ENCODE results near the gene PTCD3. TPM values are rescaled to one million over a fixed set of nuclear protein-coding genes. Genes with fewer than 3 reads are reported as not detected.

PTCD3 gene
- polyA plus RNA-seq, 1 of the 3 experiments (the other 2 are of a cell fraction), result 44.5 TPM

DNA sequence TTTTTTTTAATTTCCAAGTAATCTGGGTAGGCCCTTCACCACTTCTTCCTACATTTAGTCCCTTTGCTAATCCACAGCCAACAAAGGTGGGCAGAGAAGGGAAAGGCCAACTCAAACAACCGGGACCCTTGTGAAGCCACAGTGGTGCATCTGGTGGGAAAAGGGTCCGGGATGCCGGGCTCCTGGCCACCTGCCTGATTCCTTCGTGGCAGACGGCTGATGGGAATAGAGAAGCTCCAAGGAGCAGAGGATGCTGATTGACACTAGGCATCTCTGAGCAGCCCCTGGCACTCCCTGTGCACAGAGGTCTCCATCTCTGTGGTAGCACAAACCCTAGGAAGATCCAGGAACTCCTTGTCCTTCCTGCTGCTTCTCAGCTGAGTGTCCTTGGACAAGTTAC lies 37.4 kb upstream of the PTCD3 start:
- H3K27me3 ChIP-seq (ENCODE audit: insufficient read depth), result no peaks in the 10 kb centered on the region
- peaks cover 4% of the 10 kb centered on the region for H3F3A ChIP-seq (replicated peaks; ENCODE audit: insufficient read depth)
- no peak overlapping the region for H3K4me3 ChIP-seq (ENCODE audit: low read depth in 2 of 2, low read length in 1 of 2)
- TF ChIP-seq, protein P1, sequence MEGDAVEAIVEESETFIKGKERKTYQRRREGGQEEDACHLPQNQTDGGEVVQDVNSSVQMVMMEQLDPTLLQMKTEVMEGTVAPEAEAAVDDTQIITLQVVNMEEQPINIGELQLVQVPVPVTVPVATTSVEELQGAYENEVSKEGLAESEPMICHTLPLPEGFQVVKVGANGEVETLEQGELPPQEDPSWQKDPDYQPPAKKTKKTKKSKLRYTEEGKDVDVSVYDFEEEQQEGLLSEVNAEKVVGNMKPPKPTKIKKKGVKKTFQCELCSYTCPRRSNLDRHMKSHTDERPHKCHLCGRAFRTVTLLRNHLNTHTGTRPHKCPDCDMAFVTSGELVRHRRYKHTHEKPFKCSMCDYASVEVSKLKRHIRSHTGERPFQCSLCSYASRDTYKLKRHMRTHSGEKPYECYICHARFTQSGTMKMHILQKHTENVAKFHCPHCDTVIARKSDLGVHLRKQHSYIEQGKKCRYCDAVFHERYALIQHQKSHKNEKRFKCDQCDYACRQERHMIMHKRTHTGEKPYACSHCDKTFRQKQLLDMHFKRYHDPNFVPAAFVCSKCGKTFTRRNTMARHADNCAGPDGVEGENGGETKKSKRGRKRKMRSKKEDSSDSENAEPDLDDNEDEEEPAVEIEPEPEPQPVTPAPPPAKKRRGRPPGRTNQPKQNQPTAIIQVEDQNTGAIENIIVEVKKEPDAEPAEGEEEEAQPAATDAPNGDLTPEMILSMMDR (IDR thresholded peaks at IDR 0.05), result no peak
- TF ChIP-seq GATA2 (CRISPR knock-in tag; IDR thresholded peaks at IDR 0.05) (no peak), GABPA (IDR thresholded peaks at IDR 0.05; ENCODE audit: low read depth) (no peak), ELF1 (IDR thresholded peaks at IDR 0.05) (no peak), EP300 (IDR thresholded peaks at IDR 0.05; ENCODE audit: borderline replicate concordance in 1 of 2, low read depth in 1 of 2, low read length in 1 of 2) (no peak), FOXJ3 (CRISPR knock-in tag; IDR thresholded peaks at IDR 0.05) (no peak), JUND (IDR thresholded peaks at IDR 0.05) (no peak), NRF1 (IDR thresholded peaks at IDR 0.05; ENCODE audit: low read depth, low read length) (no peak), MXI1 (IDR thresholded peaks at IDR 0.05; ENCODE audit: low read depth, low read length) (no peak), POLR2AphosphoS5 (IDR thresholded peaks at IDR 0.05; ENCODE audit: low read depth, low read length) (no peak)
- no peaks in the 10 kb centered on the region for H3K9me2 ChIP-seq
- POLR2A ChIA-PET, result no interaction called here
- H3K27ac ChIP-seq (ENCODE audit: low read depth in 2 of 2, low read length in 1 of 2), result no peak overlapping the region
- peaks cover 0 to 41% of the 10 kb centered on the region in 2 experiments; a peak in 2 of 4 replicates for H3K4me1 ChIP-seq (ENCODE audit: control insufficient read depth in 1 of 2, insufficient read depth in 2 of 2, low read depth in 1 of 2, low read length in 1 of 2)
- CTCF ChIA-PET, result interaction anchor here (1.1 to 6.3 kb wide), 4 partner anchors 11 to 255 kb away, joined by 3 to 39 read pairs (median 14); partner anchors contain the start of gene ST3GAL5
- DNase-seq, result no peak
- H3K4me2 ChIP-seq, result no peak overlapping the region
- no peaks in the 10 kb centered on the region; the same call in 1 of the 2 replicates for H3K9me3 ChIP-seq
- no peaks in the 10 kb centered on the region for H3K79me2 ChIP-seq (ENCODE audit: insufficient read depth)
- WGBS (ENCODE audit: low lambda C conversion rate), result 94% methylated on average over 5 of the region's 5 CpGs
- H2AFZ ChIP-seq (ENCODE audit: low read depth), result no peak overlapping the region
- H4K20me1 ChIP-seq (ENCODE audit: insufficient read depth), result no peaks in the 10 kb centered on the region
- H3K36me3 ChIP-seq (replicated peaks in 1 of 2; ENCODE audit: control insufficient read depth in 1 of 2, insufficient read depth in 2 of 2, low read length in 1 of 2), result peaks cover 52 to 72% of the 10 kb centered on the region in 2 experiments
- H3K9ac ChIP-seq, result no peak overlapping the region

DNA sequence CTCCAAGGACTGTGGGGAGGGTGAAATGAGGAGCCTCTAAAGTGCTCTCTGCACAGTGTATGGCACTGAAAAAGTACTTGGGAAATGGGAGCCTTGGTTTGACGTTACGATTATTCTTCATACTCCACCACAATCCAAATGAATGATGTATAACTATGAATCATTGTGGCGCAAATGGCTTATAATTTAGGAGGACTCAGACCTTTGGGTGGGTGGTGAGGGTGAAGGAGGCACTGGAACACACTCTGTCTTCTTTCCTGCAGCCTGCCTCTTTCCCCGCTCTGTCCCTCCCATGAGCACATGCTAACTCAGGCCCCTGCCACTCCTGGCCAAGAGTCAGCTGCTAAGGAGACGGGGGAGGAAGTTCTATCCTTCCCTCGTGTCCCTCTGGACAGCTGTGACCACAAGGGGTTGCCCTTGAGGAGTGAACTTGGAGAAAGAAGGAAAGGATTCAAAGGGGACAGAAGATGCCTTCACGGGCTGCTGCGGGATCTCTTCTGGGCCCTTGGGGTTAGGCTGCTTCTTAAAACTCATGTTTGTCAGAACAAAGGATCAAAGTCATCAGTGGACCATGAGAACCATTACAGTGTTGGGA lies 36.8 kb upstream of the PTCD3 start:
- Histone ChIP-seq H3K9ac (no peak overlapping the region), H3K79me2 (ENCODE audit: insufficient read depth) (no peaks in the 10 kb centered on the region), H3K4me3 (ENCODE audit: low read depth in 2 of 2, low read length in 1 of 2) (no peak overlapping the region), H3K4me1 (ENCODE audit: control insufficient read depth in 1 of 2, insufficient read depth in 2 of 2, low read depth in 1 of 2, low read length in 1 of 2) (peaks cover 0 to 41% of the 10 kb centered on the region in 2 experiments; a peak in 2 of 4 replicates), H3K27me3 (ENCODE audit: insufficient read depth) (no peaks in the 10 kb centered on the region), H3K27ac (ENCODE audit: low read depth in 2 of 2, low read length in 1 of 2) (no peak overlapping the region), H4K20me1 (ENCODE audit: insufficient read depth) (no peaks in the 10 kb centered on the region), H2AFZ (ENCODE audit: low read depth) (no peak overlapping the region), H3K4me2 (no peak overlapping the region), H3K9me2 (no peaks in the 10 kb centered on the region), H3K9me3 (no peaks in the 10 kb centered on the region), H3K36me3 (replicated peaks in 1 of 2; ENCODE audit: control insufficient read depth in 1 of 2, insufficient read depth in 2 of 2, low read length in 1 of 2) (peaks cover 51 to 67% of the 10 kb centered on the region in 2 experiments), H3F3A (replicated peaks; ENCODE audit: insufficient read depth) (peaks cover 4% of the 10 kb centered on the region)
- ChIA-PET CTCF (interaction anchor here (2.4 to 6.3 kb wide), 3 partner anchors 10 to 242 kb away, joined by 11 to 39 read pairs (median 17); partner anchors contain the start of gene ST3GAL5), POLR2A (no interaction called here)
- DNase-seq, result no peak
- TF ChIP-seq RFX5 (IDR thresholded peaks at IDR 0.05; ENCODE audit: low read length) (no peak), RCOR1 (IDR thresholded peaks at IDR 0.05; ENCODE audit: low read length) (no peak), FOSL2 (IDR thresholded peaks at IDR 0.05; ENCODE audit: borderline replicate concordance, low read depth) (no peak), EP300 (IDR thresholded peaks at IDR 0.05; ENCODE audit: borderline replicate concordance in 1 of 2, low read depth in 1 of 2, low read length in 1 of 2) (no peak), TEAD4 (IDR thresholded peaks at IDR 0.05; ENCODE audit: borderline replicate concordance, insufficient read depth) (no peak), SMC3 (IDR thresholded peaks at IDR 0.05; ENCODE audit: low read depth, low read length) (no peak), SIN3A (IDR thresholded peaks at IDR 0.05; ENCODE audit: borderline replicate concordance, low read depth, low read length) (no peak), FOXM1 (IDR thresholded peaks at IDR 0.05; ENCODE audit: low read depth) (no peak), GABPA (IDR thresholded peaks at IDR 0.05; ENCODE audit: low read depth) (no peak), CHD2 (IDR thresholded peaks at IDR 0.05; ENCODE audit: low read length, partially characterized antibody) (no peak)
- TF ChIP-seq, protein P2, sequence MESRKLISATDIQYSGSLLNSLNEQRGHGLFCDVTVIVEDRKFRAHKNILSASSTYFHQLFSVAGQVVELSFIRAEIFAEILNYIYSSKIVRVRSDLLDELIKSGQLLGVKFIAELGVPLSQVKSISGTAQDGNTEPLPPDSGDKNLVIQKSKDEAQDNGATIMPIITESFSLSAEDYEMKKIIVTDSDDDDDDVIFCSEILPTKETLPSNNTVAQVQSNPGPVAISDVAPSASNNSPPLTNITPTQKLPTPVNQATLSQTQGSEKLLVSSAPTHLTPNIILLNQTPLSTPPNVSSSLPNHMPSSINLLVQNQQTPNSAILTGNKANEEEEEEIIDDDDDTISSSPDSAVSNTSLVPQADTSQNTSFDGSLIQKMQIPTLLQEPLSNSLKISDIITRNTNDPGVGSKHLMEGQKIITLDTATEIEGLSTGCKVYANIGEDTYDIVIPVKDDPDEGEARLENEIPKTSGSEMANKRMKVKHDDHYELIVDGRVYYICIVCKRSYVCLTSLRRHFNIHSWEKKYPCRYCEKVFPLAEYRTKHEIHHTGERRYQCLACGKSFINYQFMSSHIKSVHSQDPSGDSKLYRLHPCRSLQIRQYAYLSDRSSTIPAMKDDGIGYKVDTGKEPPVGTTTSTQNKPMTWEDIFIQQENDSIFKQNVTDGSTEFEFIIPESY (IDR thresholded peaks at IDR 0.05; ENCODE audit: borderline replicate concordance, low read depth), result no peak
- TF ChIP-seq, protein P3, sequence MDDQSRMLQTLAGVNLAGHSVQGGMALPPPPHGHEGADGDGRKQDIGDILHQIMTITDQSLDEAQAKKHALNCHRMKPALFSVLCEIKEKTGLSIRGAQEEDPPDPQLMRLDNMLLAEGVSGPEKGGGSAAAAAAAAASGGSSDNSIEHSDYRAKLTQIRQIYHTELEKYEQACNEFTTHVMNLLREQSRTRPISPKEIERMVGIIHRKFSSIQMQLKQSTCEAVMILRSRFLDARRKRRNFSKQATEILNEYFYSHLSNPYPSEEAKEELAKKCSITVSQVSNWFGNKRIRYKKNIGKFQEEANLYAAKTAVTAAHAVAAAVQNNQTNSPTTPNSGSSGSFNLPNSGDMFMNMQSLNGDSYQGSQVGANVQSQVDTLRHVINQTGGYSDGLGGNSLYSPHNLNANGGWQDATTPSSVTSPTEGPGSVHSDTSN (IDR thresholded peaks at IDR 0.05), result no peak
- TF ChIP-seq, protein P1 (IDR thresholded peaks at IDR 0.05), result no peak
- TF ChIP-seq, protein P4, sequence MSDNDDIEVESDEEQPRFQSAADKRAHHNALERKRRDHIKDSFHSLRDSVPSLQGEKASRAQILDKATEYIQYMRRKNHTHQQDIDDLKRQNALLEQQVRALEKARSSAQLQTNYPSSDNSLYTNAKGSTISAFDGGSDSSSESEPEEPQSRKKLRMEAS (IDR thresholded peaks at IDR 0.05; ENCODE audit: low read depth), result no peak
- 73% methylated on average over 8 of the region's 8 CpGs for WGBS (ENCODE audit: low lambda C conversion rate)
